GM18517 (cell line): ENCODE data around the gene HOXD9.

Source experiments
- ATAC-seq: cut with Tn5 transposase; IDR thresholded peaks from one replicate; pipeline ENCODE4 v1.9.1; 2021; ENCODE audit warnings: mild to moderate bottlenecking, moderate library complexity; ENCODE audit not compliant: unreplicated experiment

The HOXD9 gene

DNA sequence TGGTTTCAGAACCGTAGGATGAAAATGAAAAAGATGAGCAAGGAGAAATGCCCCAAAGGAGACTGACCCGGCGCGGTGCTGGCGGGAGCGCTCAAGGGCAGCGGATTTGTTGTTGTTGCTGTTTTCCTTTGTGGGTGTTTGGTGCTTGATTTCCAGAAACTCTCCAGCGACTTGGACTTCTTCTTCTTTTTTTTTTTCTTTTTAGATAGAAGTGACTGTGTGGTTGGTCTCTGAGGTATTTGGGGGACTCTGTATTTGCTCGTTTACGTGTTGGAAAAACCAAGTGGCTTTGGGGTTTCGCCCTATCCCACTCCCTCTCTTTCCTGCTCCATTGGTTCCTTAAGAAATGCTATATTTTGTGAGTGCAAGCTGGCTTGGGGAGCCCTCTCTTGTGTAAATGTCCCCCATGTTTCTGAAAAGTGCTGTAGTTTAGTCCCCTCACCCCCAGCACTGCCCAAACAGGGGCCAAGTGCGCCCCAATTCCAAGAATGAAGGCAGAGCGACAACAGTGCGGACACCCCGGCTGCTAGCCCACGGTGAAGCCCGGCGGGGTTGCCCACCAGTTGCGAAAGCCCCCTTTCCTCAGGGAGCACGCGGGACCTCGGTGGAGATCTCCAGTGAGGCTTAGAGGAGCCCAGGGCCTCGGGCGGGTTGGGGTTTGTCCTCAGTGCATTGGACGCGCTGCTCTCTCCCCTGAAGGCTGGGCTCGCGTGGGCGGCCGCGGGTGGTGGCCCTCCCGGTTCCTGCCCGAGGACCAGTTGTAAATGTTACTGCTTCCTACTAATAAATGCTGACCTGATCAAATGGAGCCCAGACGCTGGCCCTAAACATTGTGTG is 1.8 kb downstream of the HOXD9 start:
- no peak for ATAC-seq

DNA sequence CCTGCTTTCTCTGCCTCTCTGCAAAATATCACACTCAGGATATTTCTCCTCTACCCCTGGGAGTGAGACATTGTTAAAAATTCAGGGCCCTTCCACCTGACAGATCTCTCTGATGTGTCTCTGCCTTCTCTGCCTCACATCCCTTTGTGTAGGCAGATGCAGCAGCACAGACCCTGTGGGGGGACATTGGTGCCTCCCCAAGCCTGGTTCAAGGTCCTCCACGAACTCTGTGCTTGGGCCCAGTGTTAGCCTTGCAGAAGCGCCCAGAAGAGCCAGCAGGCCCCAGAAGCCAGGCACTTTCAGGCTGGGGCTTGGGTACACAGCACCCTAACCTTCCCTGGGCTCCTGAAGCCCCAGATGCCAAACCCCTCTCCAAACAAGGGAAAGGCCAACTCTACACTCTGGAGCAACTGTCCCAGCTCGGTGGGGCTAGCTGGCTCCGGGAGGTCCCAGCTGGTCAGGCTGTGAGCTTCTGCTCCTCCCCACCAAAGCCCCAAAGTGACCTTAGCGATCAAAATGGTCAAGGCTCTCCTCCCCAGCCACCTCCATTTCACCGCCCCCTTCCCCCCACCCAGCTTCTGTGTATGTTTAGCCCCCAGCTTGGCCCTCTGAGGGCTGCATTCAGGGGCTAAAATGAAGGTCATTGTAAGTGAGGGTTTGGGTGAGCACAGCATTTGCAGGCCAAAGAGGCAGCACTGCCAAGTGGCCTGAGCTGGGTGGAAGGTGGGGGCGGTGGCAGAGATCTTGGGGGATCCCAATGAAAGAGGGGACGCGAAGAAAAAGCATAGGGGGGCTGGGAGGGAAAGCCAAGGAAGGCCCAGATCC is 2.6 kb downstream of the HOXD9 start:
- no peak for ATAC-seq

DNA sequence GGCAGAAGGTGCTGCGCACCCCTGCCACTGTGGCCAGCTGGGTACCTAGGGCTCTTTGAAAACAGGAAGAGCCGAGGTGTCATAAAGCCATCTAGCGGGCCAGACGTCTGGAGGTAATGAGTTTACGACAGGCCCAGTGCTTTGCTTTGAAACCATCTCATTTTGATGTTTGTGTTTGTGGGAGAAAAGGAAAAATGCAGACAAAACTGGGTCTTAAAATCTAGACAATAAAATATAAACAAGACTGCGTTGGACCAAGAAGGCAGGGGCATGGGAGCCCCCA is 3.2 kb downstream of the HOXD9 start:
- ATAC-seq, result no peak

DNA sequence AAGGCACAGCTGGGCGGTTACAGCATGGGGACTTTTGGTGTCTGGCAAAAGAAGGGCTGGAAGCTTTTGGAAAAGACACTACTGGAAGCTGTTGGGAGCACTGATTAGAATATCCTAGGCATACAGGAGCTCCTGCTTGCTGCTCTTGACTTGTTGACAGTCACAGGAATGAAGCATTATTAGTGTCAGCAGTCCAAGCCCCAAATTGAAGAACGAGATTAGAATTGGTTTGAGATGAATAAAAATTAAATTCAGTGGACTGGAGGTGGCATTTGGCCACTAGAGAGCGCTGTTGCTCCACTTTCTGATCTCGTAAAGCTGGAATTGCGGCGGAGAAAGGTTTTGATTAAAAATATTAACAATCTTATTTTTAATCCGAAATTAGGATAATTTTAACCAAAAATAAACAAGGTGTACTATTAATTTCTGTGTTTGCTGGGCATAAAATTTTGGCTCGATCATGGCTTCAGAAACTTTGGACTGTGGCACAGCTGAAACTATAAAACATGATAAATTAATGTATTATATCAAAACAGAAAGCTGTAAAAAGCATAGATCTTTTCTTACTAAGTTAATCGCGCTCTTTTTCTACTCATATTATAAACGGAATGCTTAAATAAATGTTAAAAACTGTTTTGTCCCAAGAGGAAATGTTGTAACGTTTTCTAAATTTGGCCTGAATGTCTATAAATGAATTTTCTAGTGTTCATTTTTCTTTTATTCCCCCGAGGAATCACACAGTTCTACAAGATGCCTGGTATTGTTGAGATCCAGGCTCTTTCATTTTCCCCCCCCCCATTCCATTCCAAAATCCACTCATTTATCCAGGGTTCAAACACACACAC is 4.6 kb downstream of the HOXD9 start:
- ATAC-seq, result no peak

DNA sequence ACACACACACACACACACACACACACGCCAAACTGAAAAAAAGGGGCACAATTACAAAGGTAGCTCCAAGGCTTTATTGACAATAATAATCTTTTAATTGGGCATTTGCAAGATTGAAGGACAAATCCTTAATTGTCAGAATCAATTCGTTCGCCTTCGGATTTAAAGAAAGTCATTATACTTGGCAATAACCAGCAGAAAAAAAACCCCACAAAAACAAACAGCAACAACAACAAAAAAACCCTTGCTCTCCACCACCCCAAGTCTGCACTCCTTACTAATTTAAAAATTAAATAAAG is 5.2 kb downstream of the HOXD9 start:
- ATAC-seq, result no peak

DNA sequence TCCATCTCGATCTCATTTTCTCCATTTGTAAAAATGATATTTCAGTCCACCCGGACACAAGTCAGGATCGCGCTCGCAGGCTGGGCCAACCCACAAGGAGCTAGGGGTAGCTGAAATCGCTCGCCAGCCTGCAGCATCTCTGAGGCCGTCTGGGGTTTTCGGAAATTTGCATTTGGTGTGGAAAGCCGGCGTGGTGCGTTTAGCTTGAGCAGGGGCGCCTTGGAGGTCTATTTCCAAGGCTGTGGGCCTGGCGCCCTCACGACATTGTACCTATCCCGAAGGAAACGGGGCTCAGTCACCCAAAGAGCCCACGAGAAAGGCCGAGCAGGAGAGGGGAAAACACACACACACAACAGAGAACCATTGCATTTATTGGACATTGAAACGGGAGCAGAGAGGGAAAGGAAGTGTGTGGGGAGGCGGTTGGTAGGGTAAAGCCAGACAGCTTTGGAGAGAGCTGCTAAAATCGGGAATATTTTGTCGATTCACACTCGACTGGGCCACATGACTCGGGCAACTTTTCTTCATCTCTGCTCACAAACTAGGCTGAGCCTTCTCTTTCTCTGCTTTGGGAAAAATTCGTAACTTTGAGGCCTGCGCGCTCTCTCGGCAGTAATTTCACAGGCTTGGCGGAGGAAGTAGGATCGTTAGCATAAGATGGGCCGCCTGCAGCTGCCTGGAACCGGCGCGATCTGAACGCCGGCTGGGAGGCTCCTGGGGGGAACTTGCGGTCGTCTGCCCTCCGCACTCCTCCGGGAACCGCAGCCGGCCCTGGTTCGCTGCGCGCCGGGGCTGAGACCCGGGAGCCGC is 5.9 kb downstream of the HOXD9 start:
- no peak for ATAC-seq

DNA sequence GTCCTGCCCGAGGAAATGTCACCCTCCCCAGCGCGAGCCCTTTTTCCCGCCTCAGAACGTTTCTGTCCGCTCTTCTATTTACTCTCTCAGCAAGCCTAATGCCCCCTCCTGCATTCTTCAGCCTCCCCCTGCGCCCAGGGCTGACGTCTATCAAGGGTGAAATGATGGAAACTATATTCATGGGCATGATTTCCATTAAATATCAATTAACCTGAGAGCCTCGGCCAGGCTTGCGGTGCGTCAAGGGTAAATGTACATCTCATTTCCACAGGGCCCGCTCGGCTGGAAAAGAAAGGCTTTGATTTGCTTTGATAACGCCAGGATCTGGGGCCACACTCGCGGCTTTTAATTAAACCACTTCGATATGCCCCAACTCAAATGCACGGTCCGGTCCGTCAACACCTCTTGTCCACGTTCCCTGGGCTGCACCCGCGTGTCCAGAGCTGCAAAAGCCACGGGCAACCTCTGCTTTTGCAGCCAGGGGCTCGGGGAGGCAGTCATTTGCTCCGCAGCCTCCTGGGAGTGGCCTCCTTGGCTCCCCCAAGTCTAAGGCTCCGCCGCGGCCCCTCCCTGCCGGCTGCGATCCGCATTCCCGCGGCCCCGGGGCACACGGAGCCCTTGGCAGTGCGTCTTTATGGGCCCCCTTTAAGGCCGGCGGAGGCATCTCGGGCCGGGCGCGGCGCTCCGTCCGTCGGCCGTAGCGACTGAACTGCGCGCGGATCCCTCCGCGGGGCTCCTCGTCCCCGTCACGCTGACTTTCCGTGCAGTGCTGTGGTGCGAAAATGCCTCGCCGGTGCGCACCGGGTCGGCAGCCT is 6.7 kb downstream of the HOXD9 start, which contains the start of gene HOXD8:
Gene HOXD8, plus strand, starts transcription at position 724 of the 815 bp plus-strand sequence. CDS start 662 bp downstream, outside the sequence.
- no peak for ATAC-seq

DNA sequence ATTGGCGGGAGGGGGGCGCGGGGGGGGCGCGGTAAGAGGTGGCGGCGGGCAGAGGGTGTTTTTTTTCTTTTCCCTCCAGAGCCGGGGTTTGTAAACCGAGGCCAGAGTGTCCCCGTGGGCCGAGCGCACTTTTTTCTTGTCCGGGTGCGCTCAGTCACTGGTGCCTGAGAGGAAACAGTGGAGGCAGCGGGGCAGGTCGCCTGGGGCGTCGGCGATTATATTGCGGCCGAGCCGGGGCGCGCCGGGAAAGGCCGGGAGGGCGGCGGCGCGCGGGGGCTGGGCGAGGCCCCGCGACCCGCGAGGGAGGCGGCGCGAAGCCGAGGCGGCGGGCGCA is 7.3 kb downstream of the HOXD9 start:
- no peak for ATAC-seq

DNA sequence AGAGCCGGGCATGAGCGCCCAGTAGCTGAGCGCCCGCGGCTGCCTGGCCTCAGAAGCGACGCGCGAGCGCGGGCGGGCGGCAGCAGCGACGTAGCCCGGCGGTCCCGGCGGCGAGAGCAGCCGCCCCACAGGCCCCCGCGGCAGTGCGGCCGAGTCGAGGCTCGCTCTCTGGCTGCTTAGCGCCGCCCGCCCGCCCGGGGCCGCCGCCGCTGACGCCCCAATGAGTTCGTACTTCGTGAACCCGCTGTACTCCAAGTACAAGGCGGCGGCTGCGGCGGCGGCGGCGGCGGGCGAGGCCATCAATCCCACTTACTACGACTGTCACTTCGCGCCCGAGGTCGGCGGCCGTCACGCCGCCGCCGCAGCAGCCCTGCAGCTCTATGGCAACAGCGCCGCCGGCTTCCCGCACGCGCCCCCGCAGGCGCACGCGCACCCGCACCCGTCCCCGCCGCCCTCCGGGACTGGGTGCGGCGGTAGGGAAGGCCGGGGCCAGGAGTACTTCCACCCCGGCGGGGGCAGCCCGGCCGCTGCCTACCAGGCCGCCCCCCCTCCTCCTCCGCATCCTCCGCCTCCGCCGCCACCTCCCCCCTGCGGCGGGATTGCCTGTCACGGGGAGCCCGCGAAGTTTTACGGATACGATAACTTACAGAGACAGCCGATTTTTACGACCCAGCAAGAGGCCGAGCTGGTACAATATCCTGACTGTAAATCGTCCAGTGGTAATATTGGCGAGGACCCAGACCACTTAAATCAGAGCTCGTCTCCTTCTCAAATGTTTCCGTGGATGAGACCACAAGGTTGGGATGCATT is 7.8 kb downstream of the HOXD9 start:
- ATAC-seq, result no peak

DNA sequence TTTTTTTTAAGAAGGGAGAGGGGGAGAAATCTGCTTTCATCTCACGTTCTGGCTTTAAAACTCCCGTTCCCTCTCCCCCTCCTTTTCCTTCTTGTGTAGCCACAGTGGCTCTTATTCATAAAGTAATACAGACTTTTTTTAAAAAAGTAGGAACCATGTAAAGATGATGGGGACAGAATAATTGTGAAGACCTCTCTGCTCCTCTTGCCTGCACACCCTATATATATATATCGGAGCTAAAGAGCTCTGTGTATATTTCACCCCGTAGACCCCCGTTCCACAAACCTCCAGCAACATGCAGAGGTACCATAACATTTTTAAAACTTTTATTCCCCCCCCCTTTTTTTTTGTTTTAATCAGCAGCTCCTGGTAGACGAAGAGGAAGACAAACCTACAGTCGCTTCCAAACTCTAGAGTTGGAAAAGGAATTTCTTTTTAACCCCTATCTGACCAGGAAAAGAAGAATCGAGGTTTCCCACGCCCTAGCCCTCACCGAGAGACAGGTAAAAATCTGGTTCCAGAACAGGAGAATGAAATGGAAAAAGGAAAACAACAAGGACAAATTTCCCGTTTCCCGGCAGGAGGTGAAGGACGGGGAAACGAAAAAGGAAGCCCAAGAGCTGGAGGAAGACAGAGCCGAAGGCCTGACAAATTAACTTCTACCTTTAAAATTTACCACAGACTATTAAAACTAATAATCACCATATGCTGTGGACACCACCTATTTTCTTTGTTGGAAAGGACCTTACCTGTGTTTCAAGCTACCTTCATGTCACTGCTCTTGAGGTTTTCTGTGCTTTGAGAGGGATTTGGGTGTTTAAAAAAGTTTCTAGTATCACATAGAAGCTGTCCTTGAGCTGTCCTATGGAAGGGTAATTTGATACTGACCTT is 8.7 kb downstream of the HOXD9 start:
- ATAC-seq, result no peak

DNA sequence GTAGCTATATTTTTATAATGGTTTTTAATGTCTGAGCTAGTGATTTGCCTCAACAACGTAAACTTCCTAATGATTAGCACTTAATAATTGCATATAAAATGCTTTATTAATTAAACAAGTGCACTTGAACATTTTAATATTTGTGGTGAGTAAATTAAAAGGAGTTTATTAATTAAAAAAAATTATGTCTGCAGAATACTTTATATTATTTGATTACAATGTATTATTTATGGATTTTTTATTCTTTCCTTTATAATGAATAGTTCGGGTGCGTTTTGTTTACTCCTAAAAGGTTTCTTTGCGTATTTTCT is 9.3 kb downstream of the HOXD9 start:
- ATAC-seq, result no peak

DNA sequence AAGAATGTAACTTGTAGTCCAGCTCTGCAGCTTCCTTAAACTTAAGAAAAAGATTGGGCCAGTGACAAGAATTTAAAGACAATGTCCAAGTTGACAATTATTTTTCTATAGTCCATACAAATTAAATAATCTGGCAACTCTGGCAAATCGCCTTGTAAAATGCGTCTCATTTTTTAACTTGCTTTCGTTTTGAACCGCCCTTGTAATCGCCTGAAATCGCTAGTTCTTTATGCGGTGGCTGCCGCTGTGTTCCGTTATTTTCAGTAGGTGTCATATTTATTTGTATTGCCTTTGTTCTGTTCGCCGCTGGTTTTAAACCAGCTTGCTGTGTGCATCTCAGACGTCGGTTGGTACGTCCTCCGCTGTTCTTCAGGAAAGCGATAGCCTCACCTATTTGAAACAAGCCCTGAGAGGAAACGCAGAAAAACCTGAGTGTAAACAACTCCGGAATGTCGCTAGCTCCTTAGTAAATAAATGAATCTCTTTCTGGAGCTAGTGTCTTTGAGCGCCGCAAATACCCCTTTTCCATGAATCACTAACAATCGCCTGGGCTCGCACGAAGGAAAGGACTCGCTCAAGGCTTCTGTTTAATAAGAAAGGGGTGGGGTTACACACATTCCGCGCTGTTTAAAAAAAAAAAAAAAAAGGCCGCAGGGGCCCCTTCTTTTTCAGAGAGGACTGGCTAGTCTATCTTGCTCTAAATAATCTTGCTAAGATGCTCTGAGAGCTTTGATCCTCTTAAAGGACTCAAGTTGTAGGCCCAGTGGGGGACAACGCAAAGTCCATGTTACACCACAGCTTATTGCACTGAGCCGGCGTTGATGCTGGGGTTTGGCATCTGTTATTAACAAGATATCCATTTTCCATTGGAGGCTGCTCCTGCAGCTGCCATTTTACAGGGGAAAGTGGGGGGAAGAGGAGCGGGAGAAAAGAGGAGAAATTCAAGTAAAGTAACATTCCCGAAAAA is 10.0 kb downstream of the HOXD9 start:
- no peak for ATAC-seq

DNA sequence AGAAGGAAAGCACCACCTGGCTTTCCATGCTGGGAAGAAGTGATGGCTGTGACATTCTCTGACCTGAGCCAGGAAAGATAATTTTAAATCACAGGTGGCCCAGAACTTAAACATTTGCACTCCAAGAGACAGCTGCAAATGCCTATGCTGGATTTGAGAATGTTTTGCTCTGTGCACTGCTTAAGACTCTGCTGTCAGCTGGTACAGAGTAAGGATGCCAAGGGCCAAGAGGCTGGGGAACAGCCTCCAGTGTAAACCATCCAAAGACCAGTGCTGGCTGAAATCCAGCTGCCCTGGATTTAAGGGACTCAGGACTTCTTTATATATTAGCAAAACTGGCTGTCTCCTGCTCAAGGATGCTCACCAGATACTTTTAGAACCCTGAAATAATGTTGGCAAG is 10.9 kb downstream of the HOXD9 start:
- ATAC-seq, result no peak

DNA sequence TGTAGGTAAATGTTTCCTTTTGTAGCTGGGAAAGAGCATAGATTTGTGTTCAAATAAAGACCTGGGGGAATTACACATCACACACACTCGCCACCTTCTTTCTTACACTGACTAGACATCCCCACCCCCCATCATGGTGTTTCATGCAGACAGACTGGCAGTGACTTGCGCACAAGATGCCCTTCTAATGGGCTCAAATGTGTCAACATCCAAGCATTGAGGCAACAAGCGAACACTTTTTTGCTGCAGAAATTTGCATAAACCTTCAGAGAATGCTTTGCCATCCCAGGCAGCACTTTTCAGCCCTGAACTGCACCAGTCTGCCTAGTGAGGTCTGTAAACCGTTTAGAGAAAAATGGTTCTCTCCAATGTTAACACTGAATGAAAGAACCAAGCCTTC is 11.5 kb downstream of the HOXD9 start:
- ATAC-seq, result no peak

DNA sequence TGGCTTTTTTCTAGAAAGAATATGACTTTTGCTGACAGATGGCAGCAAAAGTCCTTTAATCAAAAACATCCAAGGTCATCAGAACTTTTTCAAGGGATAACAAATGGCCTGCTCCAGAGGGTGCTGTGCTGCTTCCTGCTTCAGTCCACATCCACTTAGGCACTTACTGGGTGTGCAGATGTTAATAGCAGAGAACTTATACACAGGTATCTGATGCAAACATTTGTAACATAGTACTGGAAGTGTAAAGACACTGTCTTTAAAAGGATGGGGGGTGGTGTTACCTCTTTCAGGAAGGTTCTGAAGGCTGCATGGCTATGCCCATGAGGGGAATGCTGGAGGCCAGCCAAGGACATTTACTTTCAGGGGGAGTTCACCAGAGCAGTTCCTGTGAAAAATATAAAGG is 12.5 kb downstream of the HOXD9 start:
- no peak for ATAC-seq

DNA sequence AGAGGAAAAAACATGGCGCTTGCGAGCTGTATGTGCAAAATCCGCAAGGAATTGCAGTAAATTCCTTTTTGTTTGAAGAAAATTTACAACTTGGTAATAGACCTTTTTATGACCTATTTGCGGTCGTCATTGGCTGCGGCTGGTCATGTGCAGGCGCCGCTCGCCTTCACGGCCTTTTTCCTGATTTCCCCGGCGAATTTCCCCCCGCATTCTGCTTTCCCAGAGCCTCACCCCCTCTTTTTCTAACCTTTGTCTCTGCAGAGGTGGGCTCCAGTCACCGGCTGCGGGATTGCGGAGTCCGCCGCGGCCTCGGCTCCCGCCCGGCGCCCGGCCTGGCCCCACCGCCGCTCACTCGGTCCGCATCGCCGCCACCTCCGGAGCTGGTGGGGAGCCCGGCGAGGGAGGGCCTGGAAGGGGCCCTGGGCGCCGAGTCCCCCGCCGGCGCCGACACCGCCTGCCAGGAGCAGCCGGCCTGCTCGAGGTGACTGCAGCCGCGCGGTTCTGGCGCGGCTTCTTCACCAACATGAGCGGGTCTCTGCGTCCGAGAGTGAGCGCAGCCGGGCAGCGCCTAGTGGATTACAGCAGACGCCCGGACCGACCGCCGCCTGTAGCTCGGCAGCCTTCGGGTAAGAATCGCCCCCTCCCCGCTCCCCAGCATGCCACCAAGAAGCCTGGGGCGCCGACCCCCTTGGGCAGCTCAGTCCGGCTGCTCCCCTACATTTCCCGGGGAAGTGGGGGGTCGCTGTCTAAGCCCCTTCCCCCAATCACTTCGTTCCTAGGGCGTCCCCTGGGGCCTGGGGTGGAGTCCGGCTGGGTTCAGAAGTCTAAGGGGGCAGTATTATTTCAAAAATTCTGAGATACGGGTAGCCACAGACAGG is 14.1 kb downstream of the HOXD9 start:
- no peak for ATAC-seq
